NCI-H524 (cell line): ENCODE results near the gene PRAC2.
"Not testable (repeated sequence)": the region's sequence is repeated elsewhere in the genome, so short reads cannot be mapped to it uniquely, and the experiment has no call there.

Experiments
- DNase-seq, 2 experiments: peaks; one replicate each; lab custom pipeline; 2025; lab: John Stamatoyannopoulos, UW

The PRAC2 gene

DNA sequence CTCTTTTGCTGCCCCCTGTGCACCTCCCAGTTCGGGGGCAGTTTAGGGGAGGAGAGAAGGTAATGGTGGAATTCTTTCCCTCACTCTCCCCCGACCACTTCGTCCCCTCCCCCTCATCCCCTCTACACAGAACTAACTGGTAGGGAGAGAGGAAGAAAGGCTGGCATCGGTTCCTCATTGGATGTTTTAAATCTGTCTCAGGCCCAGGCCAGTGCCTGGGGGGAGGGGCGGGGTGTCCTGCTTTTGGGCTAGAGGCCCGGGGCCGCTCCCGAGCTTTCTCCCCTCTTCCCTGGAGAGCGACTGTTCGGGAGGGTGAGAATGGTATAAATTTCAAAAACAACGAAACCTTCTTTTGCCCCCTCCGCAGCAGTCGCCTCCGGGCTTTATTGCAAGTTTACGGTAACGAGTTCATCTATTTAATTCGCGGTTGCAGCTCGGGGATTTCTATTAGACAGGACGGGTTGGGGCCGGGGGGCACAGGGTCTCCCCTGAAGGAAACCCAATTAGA, at the start of gene PRAC2:
Gene PRAC2, plus strand, starts transcription at position 271 of the 508 bp plus-strand sequence. CDS start 1,226 bp downstream, outside the sequence.
- no peak for DNase-seq

DNA sequence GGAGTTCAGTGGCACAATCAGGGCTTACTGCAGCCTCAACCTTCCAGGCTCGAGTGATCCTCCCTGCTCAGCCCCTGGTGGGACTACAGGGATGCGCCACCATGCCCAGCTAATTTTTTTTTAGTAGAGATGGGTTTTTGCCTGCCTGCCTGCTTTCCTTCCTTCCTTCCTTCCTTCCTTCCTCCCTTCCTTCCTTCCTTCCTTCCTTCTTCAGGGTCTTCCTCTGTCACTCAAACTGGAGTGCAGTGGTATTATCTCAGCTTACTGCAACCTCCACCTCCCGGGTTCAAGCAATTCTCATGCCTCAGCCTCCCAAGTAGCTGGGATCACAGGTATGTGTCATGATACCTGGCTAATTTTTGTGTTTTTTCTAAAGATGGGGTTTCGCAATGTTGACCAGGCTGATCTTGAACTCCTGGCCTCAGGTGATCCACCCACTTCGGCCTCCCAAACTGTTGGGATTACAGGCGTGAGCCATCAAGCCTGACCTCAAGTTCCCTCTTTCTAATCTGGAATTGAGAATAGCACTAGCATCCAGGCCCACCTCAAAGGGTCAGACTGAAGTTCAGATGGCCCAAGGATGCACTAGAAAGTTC, 45.9 kb upstream of the PRAC2 start:
- no peak for DNase-seq

DNA sequence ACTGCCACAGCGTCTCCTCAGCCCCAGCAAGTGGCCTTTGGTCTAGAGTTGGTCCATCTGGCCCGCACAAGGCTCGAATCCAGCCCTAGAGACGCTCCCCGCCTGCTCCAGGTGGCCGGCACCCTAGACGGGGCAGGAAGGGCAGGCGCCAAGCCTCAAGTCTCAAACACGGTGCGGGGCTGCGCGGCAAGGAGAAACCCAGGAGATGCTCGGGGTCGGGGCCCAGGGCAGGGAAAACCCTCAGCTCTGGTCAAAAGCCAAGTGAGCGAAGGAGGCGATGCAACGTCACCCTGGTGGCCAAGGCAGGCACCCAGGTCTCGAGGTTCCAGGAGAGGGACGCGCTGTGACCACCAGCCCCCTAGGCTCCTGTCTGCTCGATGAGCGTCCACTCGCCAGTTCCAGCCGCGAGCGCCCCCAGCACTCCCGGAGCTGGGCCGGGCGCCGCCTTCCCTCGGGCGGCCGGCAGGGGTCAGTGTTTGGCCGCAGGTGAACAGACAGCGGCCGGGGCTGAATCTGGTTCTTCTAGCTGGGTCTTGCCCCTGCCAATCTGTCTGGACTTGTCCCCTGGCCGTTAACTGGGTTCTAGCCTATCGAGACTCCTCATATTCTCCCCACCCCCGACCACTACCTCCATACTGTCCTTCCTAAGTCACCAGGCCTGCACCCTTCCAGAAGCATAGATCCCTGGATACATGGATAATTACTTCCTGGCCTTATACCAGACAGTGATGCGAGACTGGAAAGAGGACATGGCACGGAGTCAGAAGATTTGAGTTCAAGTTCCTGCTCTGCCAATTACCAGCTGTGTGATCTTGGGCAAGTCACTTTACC, 44.6 kb upstream of the PRAC2 start:
- peak; percentile 42 to 69 for DNase-seq

DNA sequence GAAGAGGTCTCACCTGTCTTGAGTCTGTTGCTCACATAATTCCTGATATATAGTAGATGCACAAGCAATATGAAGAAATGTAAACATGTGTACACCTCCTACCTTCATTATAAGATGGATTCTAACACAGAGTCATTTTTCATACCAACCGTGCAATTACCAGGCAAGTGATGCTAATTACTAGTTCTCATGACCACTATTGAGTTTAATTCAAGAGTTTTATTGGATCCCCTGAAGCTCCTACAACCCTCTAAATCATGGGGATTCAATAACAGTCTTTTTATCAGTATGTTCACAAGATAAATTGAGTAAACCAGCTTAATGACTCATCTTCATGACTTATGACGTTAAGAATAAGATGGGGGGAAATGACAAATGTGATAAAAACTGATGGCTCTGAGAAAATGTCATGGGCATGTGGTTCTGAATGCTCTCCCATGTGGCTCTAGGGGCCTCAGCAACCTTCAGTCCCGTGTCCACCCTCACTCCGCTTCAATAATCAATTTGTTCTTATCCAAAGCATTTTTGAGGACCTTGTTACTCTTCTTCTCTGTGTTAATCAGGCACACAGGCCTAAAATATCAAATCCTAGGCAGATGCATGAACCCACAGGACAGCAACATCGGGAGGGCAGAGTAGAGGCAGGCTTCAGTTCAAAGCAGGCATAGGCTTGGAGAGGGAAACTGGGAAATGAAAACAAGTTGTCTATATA, 43.4 kb upstream of the PRAC2 start:
- no peak for DNase-seq

DNA sequence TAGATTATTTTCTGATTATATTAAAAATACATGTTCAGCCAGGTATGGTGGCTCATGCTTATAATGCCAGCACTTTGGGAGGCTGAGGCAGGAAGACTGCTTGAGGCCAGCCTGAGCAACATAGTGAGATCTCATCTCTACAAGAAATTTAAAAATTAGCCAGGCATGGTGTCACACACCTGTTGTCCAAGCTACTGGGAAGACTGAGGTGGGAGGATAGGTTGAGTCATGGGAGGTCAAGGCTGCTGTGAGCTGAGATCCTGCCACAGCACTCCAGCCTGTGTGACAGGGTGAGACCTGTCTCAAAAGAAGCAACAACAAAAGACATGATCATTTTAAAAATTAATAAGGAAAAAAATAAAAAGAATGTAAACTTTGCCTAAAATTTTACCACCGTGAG, 41.4 kb upstream of the PRAC2 start:
- DNase-seq, result no peak

DNA sequence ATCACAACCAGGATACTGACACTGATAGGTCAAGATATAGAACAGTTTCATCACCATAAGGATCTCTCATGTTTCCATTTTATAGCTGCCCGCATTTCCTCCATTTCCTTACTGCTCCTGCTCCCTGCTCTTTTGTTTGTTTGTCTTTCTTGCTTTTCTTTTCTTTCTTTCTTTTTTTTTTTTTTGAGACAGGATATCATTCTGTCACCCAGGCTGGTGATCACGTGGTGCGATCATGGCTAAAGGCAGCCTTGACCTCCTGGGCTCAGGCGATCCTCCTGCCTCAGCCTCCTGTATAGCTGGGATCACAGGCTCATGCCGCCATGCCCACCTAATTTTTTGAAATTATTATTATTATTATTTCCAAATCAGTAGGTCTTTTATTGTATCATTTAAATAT, 32.3 kb upstream of the PRAC2 start:
- DNase-seq, result no peak

DNA sequence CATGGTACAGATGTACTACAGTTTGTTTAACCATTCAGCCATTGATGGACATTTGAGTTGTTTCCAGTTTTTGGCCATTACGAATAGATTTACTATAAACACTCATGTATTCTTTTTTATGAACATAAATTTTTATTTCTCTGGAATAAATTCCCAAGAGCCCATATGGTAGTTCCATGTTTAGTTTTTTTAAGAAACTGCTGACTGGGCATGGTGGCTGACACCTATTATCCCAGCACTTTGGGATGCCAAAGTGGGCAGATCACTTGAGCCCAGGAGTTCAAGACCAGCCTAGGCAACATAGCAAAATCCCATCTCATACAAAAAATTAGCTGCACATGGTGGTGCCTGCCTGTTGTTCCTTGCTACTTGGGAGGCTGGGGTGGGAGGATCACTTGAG, 30.9 kb upstream of the PRAC2 start:
- DNase-seq, result no peak

DNA sequence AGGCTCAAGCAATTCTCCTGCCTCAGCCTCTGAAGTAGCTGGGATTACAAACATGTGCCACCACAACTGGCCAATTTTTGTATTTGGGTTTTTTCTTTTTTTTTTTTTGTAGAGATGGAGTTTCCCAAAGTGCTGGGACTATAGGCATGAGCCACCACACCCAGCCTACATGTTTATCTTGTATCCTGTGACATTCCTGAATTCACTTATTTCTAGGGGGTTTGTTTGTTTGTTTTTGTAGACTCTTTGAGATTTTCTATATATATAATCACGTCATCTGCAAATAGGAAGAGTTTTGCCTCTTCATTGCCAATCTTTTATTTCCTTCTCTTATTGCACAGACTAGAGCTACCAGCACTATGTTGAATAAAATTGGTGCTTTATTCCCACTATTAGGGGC, 29.8 kb upstream of the PRAC2 start:
- DNase-seq, result no peak

DNA sequence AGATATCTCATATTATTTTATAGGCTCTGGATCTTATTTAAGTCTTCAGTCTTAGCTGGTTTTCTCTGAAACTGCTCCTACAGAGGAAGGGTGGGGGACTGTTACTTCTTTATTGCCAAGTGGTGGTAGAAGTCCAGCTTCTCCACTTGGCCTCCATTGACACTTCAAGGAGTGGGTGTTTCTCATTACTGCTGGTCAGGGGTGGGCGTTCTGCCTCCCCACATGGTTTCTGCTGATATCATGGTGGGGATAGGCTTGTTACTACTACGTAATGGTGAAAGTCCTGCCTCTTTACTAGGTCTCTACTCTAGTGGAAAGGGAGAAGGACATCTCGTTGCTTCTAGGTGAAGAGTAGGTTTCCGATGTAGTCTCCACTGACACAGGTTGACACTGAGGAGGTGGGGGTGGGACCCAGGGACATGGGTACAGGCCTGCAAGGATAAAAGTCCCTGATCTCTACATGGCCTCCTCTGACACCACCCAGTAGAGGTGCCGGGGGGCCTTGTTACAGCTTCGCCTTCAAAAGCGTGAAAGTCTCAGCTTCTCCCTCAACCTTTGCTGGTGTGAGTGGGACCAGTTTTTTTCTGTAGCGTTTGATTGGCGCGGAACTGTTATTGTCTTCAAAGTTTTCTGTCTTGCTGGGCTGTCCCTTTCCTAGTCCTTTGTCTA, 21.0 kb upstream of the PRAC2 start:
- no peak for DNase-seq

DNA sequence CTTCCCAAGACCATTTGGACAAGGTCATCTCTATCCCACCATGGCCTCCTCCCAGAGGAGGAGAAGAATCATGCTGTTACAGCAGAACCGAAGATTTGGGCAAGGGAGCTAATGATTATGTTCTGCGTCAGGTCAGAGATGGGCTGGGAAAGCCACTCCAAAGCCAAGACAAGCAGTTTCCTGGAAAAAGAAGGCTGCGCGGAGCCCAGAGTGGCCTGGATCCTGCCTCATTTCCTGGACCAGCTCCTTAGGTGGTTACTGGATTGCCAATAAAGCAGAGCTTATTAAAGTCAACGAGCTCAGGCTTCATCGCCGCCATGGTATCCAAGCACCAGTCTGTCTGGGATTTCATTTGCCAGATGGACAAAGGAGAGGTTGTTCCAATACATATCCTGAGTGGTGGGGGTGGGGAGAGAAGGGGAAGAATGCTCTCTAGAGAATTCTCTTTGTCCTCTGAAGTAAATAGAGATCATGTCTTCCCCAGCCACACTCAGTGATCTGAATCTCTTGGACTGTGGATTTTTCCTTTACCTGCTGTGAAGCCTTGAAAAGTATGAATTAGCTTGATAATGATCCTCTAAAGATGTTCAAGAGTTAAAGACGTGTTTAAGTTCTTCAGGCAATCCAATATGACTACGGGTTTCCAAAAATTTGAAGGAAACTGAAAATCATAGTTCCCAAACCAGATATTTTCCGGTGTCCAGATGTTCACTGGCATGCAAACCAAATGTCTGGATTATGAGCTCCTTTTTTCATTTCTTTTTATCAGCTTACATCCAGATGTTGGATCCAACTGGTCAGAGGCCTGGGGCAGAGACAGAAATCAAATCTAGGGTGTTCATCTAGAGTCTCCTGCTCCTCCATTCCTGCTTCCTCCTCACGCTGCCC, 18.4 kb upstream of the PRAC2 start:
- DNase-seq, result peak; percentile 29 to 56

DNA sequence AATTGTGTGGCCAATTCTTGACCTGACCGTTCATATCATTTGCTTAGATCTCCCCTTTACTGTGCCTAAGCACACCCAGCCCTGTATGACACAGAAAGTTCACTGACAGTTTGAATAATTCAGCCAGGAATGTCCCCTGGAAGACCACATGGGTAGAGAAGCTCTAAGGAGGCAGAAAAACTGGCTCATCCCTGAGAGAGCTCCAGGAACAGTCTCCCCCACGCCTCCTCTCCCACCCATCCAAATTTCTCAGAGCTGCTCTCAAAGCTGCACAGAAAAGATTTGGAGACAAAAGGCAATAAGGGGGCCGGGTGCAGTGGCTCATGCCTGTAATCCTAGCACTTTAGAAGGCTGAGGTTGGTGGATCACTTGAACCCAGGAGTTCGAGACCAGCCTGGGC, 11.9 kb upstream of the PRAC2 start:
- no peak for DNase-seq

DNA sequence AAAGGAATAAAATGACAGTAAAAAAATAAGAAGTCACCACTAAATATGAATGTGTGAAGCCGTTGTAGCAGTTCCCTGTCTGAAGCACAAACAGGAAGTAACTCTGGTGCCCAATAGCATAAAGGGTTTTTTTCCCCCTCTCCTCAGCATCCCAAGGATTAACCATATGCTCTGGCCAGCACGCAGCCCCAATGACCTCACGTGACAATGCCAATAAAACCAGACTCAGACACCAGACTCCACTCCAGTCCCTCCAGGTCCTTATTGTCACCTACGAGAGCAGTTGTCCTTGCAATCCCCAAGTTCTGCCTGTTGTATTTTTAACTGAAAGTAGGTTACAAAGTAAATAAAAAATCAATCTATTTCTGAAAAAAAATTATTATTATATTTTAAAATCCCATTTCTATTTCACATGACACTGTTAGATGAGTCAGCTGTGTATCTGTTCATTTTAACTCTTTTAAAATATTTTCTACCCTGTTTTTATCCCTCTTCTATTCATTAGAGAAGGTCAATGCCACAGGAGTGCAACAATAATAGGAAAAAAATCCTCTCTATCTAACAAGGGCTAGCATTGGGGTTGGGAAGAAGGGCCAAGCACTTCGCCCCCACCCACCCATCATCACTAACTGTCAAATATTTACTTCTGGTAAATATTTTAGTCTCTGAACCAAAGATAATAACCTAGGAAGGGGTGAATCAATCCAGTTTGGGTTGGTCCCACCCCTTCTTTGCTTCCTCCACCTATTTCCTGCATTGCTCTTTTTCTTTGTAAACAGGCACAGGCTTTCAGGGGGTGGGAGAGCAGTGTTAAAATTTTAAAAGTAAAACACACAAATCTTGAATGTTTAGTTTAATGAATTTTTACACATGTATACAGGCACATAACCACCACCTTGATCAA, 7.2 kb upstream of the PRAC2 start:
- peak; percentile 53 to 72 for DNase-seq

DNA sequence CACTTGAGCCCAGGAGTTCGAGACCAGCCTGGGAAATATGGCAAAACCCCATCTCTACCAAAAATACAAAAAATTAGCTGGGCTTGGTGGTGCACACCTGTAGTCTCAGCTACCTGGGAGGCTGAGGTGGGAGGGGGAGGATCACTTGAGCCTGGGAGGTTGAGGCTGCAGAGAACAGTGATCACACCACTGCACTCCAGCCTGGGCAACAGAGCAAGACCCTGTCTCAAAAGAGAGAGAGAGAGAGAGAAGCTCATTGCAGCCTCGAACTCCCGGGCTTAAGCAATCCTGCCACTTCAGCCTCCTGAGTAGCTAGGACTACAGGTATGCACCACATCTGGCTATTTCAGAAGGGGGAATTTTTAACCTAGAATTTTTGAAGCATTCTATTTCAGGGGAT, 6.4 kb upstream of the PRAC2 start:
- not testable (repeated sequence) for DNase-seq

DNA sequence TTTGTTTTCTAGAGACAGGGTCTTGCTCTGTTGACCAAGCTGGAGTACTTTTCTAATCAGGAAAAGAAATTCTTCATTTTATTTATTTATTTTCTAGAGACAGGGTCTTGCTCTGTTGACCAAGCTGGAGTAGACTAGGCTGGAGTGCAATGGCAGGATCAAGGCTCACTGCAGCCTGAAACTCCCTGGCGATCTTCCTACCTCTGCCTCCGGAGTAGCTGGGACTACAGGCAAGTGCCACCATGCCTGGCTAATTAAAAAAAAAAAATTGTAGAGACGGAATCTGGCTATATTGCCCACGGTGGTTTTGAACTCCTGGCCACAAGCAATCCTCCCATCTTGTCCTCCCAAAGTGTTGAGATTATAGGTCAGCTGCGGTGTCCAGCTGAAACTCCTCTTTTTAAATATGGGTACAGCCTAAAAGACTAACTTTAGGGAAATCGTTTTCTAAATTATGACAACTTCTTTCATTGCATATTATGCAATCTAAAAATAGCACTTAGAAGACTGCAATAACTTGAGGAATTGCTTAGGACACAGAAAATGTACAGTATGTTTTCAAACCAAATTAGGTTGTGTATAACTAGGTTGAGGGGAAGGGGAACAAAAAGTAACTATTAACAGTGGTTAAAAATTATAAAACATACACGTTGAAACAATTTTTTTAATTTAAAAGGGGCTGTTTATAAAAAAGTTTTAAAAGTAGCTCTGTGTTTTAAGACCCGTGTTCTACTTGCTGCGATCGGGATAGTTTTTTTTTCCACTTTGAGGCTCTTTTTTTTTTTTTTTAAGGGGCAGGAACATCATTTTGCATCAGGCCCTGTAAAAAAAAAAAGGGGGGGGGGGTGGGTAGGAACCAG, 5.4 kb upstream of the PRAC2 start:
- DNase-seq, result no peak

DNA sequence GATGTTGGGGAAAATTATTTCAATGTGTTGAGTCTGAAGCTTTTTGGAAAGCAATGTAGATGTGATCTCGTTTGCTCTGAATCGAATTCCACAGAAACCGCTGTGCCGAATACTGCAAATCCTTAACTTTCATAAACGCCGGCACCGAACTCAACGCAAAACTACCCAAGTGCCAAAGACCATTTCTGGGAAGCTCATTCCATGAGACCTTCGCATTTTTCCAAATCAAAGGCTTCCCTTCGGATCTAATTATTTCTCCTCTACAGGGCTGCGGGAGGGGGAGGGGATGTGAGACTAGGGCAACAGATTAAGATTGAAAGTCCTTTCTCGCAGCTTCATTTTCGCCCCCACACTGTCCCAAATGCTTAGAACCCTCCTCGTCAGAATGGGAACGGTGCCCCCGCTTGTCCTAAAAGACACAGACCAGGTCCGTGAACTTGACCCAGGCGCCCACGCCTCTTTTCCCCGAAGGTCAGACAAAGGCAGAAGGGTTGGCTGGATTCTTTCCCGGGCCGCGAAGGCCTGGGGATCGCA, 4.7 kb upstream of the PRAC2 start:
- DNase-seq, result no peak

DNA sequence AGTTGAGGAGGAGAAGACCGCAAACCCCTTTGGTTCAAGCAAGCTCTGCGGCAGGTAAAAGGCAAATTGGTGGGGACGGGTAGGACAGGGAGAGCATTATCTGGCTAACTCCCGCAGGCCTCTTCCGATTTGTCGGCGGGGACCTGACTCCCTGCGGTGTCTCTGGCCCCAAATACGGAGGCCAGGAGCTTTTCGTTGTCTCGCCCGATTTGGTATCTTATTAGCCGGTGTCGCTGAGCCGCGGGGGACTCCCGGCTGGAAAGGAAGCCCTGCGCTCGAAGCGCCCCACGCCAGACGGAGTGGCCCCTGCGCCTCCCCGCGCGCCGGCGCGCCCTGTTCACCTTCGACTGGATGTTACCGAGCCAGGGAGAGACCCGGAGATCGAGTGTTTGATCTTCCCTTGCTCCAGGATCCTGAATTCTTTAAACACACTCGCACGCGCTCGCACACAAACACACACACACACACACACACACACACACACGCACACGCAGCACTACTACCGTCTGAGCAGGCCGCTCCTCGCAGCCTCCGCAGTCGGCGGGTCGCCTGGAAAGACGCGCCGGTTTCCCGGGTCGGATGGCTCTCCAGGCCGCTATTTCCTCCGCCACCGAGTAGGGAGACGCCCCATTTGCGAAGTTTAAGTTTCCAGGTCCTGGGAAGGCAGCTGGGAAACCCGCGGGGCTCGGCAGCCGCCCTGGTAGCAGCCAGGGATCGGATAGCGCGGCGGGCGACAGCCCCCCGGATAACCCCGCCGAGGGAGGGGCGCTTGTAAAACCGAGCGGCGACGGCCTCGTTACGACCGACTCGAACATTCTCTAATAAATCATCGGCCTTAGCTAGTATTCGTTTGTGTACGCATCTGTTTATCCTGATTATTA, 4.0 kb upstream of the PRAC2 start:
- no peak for DNase-seq

DNA sequence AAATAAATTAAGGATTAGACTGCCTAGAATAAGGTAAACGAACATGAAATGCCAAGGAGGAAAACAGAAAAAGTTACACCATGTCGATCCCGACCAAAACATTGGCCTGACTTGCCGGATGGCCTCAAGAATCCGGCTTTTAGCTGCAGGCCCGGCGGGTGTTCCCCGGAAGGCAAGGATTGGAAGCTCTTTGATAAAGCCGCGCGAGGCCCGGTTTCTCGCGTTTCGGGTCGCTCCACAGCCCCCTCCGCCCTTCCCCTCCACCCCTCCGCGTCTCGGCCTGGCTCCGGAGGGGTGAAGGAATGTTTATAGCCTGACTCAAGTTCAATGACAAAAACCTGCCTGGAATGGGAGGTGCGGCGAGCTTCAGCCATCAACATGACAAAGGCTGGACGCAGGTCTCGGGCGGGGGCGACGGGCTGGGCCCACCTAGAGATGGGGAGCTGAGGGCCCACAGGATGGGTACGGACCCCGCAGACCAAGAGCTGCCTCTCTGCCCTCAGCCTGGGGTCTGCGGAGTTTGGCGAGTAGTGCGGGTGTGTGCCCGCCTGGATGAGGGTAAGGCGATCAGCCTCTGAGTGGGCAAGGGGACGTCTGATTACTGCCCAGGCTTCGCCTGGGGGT, 3.2 kb upstream of the PRAC2 start:
- no peak for DNase-seq
